Suppressor macrophage treated with lipopolysaccharide for 1 hour (primary cell): ENCODE data around the gene MRPL10.
A peak's percentile ranks its signal among the peaks of the same experiment; 100 is the strongest.

Experiments used
- DNase-seq, 3 donors: peaks; one replicate each; pipeline ENCODE4 v3.0.0-alpha.2; 2020 to 2022

The MRPL10 gene

DNA sequence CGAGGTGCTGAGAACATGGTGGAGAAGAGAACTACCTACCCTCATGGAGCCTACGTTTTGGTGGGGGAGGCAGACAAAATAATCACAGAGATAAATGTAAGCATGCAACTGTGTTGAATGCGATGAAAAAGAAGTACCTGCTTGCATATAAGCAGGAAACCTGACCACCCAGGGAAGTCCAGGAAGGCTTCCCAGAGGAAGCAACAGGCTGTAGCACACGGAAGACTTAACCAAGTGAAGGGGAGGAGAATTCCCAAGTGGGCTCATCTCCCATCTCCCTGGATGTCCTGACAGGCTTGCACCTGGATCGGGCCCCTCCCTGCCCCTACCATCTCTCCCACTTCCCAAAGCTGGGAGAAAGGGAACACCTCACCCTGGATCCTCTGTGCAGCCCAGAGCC lies 7.7 kb upstream of the MRPL10 start:
- DNase-seq, result no peak

DNA sequence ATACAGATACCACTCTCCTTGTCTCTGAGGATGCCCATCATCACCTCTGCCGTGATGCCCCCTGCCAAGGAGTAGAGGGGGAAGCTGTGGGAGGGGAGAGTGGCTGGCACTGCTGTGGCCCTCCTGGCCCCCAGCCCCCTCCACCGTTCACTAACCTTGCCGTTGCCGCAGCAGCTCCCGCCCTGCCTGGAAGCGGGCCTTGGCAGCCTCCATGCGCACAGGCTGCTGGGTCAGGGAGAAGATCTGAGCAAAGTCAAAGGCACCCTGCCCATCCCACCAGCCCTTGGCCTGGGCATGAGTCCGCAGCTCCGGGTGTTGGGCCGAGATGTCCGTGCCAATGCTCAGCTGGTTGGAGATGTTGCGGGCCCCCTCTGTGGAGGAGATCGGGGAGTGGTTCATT lies 7.3 kb upstream of the MRPL10 start:
- no peak for DNase-seq

DNA sequence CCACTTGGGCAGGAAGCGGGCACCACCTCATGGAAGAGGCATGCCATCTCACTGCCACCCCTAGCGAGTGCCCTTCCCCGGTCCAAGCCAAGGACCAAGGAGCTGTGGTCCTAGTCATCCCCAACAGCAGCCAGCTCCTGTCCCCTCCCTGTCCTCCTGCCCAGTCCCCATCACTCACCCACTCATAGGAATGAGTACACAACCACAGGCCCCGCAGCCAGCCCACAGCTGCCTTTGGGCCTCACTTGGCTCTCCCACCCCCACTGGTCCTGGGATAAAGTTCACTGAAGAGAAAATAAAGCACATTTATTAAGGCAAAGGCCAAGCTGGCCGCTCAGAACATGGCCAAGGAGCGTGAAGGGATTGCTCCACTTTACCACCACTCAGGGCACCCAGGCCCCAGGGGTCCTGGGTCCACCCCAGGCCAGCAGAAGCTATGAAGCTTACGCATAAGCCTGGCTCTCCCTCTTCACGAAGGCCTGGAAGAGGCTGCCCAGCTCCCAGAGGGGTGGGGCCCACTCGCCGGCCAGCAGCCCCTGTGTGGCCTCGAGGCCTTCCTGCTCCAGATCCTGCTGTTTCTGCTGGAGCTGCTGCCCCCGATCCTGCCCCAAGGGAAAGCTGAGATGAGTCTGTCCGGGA lies 6.2 kb upstream of the MRPL10 start:
- DNase-seq, result no peak

DNA sequence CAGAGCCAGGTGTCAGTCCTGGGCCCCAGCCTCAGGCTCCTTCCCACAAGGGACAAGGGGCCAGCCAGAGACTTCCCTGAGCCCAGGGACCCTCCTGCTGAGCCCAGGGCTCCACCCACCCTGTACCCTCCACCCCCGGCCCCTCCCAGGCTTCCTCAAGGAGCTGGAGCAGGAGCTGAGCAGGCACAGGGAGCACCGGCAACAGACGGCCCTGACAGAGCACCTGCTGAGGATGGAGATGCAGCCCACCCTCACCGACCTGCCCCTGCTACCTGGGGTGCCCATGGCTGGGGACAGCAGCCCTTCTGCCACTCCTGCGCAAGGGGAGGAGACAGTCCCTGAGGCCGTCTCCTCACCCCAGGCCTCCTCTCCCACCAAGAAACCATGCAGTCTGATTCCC lies 5.3 kb upstream of the MRPL10 start:
- no peak for DNase-seq

DNA sequence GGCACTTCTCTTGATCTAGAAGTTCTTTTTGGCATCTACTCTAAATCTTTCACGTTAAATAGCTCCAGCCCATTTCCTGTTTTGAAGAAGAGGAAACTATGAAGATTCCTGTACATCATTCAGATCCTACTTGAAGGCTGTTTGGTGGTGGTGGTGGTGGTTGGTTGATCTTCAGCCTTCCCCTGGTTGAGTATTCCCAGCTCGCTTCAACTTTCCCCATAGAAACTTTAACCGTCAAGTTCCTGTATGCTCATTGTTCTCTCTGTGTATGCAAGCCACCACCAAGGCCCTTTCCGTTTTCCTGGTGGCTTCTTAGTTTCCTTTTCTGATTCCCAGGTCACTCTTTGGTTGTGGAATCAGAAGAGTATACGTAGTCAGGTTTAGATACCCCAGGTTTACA lies 3.4 kb upstream of the MRPL10 start:
- no peak for DNase-seq

DNA sequence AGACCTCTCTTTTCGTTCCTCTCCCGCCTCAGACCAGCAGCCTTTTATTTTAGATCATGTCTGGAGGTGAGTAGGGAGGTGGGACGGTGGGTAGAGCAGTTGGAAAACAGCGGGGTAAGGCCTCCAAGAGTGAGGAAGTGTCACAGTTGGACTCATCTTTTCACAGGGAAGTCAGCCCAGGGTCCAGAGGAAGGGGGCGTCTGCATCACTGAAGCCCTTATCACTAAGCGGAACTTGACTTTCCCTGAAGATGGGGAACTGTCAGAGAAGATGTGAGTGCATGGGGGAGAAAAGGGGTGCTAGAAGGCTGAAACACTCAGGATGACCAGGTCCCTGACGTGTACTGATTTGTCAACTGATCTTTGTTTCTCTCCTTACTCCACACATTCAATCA lies 590 bp upstream of the MRPL10 start:
- DNase-seq, result peak; percentile 78 to 85 (median 78)

DNA sequence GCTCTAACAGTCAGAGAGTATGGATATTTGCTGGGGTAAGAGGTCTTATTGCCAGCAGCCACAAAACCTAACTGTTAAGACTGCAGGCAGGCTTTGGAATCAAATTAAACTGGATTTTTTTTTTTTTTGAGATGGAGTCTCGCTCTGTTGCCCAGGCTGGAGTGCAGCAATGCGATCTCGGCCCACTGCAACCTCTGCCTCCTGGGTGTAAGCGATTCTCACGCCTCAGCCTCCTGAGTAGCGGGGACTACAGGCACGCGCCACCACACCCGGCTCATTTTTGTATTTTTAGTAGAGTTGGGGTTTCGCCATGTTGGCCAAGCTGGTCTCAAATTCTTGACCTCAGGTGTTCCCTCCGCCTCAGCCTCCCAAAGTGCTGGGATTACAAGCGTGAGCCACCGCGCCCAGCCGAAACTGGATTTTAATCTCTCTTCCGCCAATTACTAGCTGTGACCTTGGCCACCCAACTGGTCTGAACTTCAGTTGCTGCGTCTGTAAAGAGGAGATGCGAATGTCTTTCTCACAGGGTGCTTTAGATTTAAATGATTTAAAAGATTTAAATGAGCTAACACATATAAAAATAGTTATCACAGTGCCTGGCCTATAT lies 842 bp downstream of the MRPL10 start:
- no peak for DNase-seq

DNA sequence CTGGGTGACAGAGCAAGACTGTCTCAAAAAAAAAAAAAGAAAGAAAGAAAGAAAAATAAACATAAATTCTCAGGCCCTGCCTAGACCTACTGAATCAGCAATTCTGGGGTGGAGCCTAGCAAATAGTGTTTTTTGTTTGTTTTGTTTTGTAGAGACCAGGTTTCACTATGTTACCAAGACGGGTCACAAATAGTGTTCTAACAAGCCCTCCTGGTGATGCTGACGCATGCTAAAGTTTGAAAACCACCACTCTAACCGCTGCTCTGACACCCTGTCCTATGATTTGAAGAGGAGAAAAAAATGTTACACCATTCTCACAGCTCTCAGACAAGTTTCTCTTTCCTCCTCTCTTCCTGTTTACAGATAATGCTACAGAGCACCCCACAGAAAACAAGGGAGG lies 1.5 kb downstream of the MRPL10 start:
- DNase-seq, result no peak

DNA sequence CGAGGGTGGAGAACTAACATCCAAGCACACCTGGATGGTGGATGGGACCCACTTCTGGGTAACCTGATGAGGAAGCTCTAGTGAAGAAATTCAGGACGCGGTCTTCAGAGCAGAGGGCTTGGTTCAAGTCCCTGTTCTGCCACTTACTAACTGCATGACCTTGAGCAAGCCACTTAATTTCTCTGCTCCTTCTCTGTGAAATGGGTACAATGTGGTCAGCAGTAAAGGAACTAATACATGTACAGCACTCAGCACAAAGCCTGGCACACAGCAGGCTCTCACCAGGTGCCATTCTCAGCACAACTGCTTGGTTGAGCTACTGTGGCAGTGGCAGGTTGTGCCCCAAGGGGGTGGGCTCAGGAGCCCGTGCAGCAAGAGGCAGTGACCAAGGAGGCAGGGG lies 7.8 kb downstream of the MRPL10 start:
- DNase-seq, result no peak

DNA sequence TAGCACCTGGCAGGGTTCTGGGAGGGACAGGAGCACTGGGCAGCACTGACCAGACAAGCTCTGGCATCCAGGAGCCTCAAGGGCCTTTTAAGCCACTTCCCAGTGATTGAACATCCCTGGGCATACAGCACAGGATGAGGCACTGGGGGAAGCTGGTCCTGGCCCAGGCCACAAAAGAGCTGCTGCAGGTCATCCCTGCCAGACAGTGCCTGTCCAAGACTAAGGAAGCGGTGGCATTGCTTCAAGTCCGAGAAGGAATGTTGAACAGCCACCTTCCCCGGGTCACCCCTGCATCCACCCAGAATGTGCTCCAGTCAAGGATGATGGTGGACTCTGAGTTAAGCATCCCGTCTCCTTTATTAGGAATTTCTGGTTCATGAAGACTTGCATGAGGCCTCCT lies 8.6 kb downstream of the MRPL10 start:
- no peak for DNase-seq

DNA sequence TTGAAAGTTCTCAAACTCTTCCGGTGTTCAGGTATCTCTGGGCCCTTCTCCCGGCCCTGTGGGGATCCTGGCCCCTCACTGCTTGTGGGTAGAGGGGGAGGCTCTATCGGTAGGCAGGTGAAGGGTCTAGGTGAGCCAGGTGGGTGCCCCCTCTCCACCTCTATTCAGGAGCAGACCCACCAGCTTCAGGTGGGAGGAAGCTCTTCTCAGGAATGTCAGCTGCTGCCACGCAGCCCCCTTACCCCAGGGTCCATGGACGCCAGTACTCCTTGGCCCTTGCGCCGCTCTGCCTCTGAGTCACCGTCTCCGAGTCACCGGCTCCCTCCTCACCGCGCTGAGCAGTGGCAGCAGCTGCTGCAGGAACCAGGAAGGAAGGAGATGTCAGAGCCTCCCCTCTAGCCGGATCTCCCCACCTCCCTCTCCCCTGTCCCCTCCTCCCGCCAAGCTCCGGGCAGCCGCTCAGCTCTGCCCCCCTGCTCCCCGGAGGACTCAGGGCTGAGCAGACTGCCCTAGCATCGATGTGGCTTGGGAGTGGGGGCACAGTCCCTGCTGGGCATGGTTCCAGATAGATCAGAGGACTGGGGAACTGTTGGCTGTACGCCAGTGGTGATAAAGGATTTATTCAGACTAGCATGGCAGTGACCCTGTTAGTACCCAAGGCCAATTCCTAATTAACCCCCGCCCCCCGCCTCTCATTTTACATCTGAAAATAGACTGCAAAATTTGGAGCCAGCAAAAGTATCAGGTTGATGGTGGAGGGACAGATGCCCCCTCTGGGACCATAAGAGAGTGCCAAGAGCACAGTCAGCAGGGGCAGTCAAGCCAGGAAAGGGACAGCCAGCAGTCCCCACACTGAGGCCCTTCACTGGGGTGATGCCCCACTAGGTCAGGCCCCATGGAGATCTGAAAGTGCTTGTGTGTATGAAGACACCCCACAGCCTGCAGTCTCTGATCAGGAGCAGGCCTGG lies 9.6 kb downstream of the MRPL10 start, which contains the start of gene OSBPL7:
TSS of gene OSBPL7 (minus strand) at position 371 of the 968 bp plus-strand sequence. CDS start 1,516 bp downstream, outside the sequence.
- peak; percentile 84 to 88 (median 85) for DNase-seq

DNA sequence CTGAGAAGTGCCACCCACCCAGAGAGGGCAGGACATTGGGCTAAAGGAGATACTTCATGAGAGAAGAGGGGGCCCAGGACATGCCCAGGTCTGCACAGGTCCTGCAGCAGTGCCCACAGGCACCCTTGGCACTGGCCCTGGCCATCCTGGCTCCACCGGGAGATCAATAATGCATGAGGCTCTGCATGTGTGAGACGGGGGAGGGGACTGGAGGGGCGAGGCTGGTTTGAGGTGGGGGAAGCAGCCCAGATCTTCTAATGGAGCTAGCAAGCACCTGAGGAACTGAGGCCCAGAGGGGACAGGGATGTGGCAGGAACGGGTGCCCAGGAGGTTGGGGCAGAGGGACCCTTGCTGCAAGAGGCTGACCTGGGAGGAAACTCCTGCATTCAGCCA lies 10.3 kb downstream of the MRPL10 start:
- DNase-seq, result no peak

DNA sequence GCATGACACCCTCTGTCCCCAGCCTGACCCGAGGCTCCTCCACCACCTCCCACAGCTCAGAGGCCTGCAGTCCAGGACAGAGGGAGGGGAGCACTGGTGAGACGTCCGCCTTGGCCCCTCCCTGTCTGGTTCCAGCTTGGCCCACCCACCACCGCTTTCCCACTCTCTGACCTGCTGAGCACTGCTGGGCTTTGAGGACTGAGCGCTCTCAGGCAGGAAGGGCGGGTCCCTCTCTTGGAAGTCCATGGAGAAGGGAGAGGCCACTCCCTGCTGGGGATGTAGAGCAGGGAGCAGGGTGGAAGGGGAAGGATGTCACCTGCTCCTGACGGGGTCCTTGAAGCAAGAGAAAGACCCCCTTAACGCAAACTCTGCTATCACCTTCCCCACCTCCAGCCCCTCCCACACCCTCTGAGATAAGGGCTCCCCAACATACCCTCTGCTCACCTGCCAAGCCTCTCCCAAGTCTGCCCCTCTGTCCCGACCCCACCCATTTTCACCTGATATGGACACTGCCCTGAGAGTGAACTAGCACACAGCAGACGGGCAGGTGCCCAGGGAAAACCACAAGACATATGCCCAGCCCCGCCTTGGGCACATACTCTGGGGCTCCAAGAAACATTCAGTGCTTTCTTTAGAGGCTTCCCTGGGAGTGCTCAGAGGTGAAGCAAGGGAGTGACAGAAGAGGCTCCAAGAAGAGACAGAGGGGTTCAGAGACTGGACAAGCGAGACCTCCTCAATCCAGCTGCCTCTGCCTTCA lies 11.1 kb downstream of the MRPL10 start:
- DNase-seq, result no peak

DNA sequence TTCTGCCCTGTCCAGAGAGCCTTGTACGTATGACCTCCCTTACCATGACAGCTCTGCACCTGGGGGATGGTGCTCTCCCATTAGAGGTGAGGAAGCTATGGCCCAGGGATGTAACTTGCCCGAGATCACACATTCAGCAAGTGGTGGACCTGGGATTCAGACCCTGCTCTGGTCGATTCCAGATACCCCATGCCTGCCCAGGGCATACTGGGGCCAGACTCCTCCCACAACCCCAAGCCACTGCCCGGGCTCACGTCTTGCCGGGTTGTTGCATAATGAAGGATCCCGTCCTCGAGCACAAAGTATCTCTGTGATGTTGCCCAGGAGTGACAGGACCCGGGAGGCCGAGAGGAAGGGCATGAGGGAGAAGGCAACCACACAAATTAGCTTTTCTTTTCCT lies 11.9 kb downstream of the MRPL10 start:
- DNase-seq, result no peak

DNA sequence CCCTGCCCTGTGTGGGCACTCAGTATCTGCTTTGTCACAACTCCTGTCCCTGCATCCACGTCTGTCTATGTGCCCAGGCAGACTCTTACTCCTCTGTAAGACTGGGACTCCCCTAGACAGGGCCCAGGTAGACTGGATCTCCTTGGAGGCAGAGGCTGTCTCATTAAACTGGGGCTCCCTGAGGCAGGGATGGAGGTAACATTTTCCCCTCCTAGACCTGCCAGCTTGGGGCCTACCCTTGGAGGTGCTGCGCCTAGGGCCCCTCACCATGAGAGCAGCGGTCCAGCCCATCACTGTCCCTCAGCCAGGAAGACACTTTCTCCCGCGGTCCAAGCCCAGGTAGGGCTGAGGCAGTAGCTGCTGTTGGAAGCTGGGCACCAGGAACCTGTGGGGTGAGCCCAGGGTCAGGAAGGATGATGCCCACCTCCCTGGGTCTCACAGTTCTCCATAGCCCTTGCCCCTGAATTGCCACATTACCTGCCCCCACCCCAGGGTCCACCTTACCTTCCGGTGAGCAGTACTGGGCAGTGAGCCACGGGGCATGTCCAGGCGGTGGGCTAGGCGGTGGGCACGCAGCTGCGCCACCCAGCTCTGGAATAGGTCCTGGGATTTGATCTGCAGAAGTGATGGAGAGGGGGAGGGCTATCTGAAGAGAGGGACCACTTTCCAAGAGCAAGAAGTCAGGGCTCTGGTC lies 13.2 kb downstream of the MRPL10 start:
- no peak for DNase-seq

DNA sequence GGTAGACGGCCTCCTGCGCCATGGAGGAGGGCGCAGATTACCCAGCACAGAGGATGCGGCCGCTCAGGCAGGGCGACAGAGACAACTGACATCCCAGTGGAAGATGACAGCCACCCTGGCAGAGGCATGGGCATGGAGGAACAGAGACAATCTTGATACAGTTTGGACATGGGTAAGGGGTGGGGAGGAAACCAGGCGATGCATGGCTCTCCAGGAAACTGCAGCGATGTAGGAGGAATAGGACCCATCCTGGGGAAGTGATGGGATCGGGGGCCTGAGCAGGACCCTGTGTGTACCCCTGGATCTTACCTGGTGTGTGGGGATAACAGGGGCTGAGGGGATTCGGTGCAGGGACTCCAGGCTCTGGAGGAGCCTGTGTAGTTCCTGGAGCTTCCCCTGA lies 14.4 kb downstream of the MRPL10 start:
- no peak for DNase-seq

DNA sequence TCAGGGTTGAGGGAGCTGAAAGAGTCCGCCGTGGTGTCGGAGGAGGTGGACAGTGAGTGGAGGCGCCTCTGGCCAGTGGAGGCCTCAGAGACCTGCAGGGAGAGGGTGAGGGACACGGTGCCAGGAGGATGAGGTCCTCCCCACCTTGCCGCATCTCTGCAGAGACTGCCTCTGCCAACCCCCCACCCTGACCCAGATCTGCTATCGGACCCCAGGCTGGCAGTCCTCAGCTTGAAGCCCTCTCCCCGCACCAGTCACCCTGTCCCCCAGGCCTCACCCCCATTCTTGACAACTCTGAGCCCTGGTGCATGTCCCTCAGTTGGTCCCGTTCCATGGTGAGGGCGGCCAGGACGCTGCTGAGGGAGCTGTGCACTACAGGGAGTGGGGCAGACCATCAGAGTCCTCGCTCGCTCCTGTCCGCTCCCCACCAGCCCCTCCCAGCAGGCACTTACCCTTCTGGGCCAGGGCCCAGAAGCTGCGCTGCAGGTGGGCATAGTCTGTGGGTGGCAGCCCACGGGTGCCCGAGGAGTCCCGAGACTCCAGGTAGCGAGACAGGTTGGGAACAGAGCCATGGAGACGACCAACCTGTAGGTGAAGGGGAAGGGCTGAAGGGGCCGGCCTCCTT lies 15.1 kb downstream of the MRPL10 start:
- no peak for DNase-seq

DNA sequence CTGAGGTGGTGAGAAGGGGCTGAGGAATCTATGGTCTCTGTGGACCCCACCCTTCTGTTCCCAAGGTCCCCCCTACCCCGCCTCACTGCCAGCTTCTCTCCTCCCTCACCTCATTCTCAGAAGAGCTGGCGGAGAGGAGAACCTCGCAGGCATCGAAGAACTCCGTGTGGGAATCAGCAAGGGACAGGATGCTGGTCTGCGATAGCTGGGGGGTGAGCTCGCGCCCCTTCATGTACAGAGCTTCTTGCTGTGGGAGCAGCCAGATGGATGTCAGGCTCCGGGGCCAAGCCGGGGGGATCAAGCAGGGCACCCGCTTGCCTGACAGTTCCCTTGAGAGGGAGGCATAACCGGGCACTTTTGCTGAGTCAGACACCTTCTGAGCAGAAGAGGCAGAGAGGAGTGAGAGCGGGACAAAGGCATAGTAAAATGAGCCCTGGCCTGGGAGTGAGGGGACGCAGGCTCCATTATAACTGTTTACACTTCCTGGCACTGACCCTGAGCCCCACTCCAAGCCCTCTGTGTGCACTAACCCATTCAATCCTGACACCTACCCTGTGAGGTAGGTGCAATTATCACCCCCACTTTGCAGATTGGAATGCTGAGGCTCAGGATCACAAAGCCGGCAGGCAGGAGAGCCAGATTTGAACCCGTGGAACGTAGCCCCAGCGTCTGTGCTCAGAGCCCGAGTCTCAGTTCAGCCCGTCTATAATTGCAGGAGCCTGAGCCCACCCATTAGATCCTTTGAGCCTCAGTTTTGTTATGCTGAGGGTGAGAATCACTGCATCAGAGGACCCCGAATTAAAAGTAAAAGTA lies 16.0 kb downstream of the MRPL10 start:
- DNase-seq, result no peak

DNA sequence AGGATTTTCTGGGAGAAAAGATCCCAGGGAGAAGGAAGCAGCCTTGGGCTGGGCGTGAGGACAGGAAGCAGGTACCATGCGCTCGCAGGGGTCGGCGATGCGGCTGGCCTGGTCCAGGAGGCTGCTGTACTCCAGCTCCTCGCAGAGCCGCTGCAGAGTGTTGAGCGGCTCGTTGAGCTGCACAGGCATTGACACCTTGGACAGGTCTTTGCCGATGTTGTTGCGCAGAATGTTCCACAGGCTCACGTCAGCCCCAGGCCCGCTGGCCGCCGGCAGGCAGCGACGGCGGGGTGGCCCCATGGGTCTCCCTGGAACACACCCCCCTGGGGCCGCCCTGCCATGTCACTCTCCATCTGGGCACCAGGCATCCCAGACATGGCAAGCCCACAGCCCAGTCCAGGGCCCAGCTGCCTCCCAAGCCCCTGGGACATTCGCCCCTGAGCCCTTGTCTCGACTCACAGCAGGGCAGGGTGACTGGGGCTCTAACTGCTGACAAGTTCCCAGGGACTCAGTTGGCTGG lies 17.8 kb downstream of the MRPL10 start:
- DNase-seq, result no peak

DNA sequence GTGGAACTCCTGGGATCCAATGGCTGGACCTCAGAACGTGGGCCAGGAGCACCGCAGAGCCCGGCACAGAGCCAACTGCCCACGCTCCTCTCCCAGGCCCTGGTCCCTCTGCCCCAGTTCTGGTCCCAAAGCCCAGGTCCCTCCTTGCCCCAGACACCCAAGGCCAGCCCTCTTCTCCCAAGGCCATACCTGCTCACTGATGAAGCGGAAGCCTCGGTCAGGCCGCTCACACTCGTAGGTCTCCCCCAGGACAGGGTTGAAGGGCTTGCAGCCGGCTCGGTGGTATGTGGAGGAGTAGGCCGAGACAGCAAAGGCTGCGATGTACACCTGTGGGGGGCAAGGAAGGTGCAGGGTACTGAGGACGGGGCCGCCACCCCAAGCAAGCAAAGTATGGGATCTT lies 18.3 kb downstream of the MRPL10 start:
- no peak for DNase-seq
